Epithelial cell of esophagus (primary cell): Measurements from ENCODE around the gene PTPN23.
"Not testable (repeated sequence)": the region's sequence is repeated elsewhere in the genome, so short reads cannot be mapped to it uniquely, and the experiment has no call there.

Experiments used
- DNase-seq: peaks from one replicate; pipeline ENCODE4 v3.0.0; 2010; ENCODE audit warnings: low read depth
- H3K4me3 ChIP-seq: 2 replicates; pipeline ENCODE4 v1.5.1; 2011; ENCODE audit warnings: mild to moderate bottlenecking, low read length, control low read depth
- TF ChIP-seq, protein P1 (sequence below): IDR thresholded peaks from 2 replicates; pipeline ENCODE4 v1.5.1; 2011; ENCODE audit warnings: low read depth, mild to moderate bottlenecking, low read length, control low read depth, inconsistent platforms; ENCODE audit not compliant: insufficient read depth; ENCODE audit errors: missing control alignments

Gene PTPN23

DNA sequence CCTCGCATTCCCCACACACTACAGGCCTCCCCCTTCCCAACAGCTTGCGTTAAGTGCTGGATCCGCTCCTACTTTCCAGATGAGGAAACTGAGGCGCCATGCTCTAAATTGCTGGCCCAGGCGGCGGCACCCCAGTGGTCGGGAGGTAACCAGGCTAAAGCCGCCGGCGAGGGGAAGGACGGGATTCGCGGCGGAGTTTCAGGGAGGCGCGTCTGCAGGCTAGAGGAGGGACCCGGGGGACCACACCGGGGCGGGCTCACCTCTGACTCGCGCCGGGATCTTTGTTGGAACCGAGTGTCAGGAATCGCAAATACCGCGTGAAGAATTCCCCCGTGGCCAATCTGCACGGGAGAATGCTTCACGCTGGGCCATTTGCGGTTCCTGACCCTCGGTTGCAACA lies 24.6 kb upstream of the PTPN23 start:
- DNase-seq: no peak
- TF ChIP-seq, protein P1, sequence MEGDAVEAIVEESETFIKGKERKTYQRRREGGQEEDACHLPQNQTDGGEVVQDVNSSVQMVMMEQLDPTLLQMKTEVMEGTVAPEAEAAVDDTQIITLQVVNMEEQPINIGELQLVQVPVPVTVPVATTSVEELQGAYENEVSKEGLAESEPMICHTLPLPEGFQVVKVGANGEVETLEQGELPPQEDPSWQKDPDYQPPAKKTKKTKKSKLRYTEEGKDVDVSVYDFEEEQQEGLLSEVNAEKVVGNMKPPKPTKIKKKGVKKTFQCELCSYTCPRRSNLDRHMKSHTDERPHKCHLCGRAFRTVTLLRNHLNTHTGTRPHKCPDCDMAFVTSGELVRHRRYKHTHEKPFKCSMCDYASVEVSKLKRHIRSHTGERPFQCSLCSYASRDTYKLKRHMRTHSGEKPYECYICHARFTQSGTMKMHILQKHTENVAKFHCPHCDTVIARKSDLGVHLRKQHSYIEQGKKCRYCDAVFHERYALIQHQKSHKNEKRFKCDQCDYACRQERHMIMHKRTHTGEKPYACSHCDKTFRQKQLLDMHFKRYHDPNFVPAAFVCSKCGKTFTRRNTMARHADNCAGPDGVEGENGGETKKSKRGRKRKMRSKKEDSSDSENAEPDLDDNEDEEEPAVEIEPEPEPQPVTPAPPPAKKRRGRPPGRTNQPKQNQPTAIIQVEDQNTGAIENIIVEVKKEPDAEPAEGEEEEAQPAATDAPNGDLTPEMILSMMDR: no peak

GRCh38 chr3:47359323-47359722 lies 21.5 kb upstream of the PTPN23 start:
- TF ChIP-seq, protein P1: no peak

More for the DNA sequence above, 24.6 kb upstream of the PTPN23 start:
- no peak overlapping the region for H3K4me3 ChIP-seq

DNA sequence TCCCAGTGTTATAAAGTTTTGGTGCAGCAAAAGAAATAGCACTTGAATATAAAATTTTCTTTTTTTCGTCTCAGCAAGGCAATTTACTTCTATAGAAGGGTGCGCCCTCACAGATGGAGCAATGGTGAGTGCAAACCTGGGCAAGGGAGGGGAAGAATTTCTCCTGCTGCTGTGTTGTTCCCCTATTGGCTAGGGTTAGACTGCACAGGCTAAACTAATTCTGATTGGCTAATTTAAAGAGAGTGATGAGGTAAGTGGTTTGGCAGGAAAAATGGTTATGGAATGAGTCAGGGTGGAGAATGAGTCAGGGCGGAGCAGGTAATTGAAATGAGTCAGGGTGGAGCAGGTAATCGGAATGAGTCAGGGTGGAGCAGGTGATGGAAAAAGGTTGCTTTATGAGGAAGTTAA lies 20.7 kb upstream of the PTPN23 start:
- DNase-seq: peak; percentile 85
- H3K4me3 ChIP-seq: not testable (repeated sequence)

More at GRCh38 chr3:47359323-47359722, 21.5 kb upstream of the PTPN23 start:
- H3K4me3 ChIP-seq: no peak overlapping the region
- no peak for DNase-seq

DNA sequence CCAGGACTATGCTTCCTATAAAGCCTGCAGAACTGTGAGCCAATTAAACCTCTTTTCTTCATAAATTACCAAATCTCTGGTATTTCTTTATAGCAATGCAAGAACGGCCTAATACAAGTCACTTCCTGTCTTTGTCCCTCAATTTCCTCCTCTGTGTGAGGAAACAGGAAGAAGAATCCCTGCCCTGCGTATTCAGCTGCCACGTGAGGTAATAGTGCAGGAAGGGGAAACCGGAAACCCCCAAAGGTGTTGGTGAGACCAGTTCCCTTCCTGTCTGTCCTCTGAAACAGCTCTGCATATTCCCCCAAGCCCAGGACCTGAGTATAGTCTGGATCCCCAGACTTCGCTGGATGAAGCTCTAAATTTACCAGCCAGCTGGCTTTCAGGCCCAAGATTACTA lies 18.1 kb upstream of the PTPN23 start:
- TF ChIP-seq, protein P1: no peak
- H3K4me3 ChIP-seq: no peak overlapping the region
- DNase-seq: no peak

DNA sequence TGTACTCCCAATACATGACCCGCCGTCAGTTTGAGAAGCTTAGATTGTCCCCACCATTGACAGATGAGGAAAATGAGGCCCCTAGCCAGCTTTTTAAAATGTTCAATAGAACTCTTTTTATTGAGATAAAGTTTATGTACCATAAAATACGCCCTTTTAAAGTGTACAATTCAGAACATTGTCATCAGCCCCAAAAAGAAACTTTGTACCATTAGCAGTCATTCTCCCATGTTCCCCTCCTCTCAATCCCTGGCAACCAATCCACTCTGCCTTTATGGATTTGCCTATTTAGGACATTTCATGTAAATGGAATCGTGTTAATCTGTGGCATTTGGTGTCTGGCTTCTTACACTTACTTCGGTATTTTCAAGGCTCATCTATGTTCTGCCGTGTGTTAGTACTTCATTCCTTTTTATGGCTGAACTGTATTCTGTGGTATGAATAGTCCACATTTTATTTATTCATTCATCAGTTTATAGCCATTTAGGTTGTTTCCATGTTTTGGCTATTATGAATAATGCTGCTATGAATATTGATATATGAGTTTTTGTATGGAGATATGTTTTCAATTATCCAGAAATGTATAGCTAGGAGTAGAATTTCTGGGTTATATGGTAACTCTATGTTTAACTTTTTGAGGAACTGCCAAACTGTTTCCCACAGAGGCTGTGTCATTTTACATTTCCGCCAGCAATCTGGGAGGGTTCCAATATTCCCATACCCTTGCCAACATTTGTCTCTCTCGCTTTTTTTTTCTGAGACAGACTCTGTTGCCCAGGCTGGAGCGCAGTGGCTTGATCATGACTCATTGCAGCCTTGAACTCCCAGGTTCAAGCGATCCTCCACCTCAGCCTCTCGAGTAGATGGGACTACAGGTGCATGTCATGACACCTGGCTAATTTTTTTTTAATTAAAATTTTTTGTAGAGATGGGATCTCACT lies 15.3 kb upstream of the PTPN23 start:
- TF ChIP-seq, protein P1: no peak
- H3K4me3 ChIP-seq: no peak overlapping the region
- DNase-seq: peak; percentile 28

DNA sequence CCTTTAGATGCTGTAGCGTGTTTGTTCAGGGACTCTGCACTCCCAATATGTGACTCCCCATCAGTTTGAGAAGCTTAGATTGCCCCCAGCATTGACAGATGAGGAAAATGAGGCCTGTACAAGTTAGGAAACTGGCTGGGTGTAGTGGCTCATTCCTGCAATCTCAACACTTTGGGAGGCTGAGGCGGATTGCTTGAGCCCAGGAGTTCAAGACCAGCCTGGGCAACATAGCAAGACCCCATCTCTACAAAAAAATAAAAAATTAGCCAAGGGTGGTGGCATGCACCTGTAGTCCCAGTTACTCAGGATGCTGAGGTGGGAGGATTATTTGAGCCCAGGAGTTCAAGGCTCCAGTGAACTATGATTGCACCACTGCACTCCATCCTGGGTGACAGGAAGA lies 14.0 kb upstream of the PTPN23 start:
- TF ChIP-seq, protein P1: no peak
- H3K4me3 ChIP-seq: no peak overlapping the region
- DNase-seq: no peak

DNA sequence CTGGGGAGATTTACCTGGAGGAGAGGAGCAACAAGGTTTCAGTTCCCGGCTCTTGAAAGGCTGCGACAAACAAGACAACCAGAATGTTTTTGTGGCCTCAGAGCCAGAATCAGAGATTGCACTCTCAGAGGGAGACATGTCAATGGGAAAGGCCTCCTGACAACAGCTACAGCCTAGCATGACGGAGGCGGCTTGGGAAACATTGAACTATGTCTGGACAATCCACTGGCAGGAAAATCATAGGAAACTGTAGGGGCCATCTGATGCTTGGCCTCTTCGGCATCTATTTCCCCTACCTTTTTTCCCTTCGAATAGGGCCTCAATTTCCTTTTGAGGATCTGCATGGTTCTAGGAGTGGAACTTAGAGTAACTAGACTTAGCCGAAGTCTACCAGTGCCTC lies 13.2 kb upstream of the PTPN23 start:
- TF ChIP-seq, protein P1: no peak
- no peak for DNase-seq
- H3K4me3 ChIP-seq: no peak overlapping the region

- not testable (repeated sequence) for DNase-seq, H3K4me3 ChIP-seq
Observed at GRCh38 chr3:47370020-47370419, 10.8 kb upstream of the PTPN23 start.
